Fibroblast of the aortic adventitia (primary cell): ENCODE measurements around the gene IL16. TPM values are rescaled to one million over a fixed set of nuclear protein-coding genes. Genes with fewer than 3 reads are reported as not detected.

Experiments
- DNase-seq: peaks from one replicate; pipeline ENCODE4 v3.0.0-alpha.2; 2010; ENCODE audit warnings: low read depth
- H3K4me3 ChIP-seq: 2 replicates; pipeline ENCODE4 v1.5.1; 2011; ENCODE audit warnings: low read depth, mild to moderate bottlenecking, control low read depth, low read length, moderate library complexity
- total RNA-seq: library from RNA; depleted of rRNA; stranded (reverse); fragments of >200 nt; gene quantifications from 2 replicates; pipeline ENCODE4 v1.2.3, GENCODE V29; 2012; ENCODE audit warnings: low replicate concordance
- TF ChIP-seq, protein P1 (sequence below): IDR thresholded peaks from 2 replicates; pipeline ENCODE4 v1.5.1; 2011; ENCODE audit warnings: mild to moderate bottlenecking, low read length, control low read depth, inconsistent platforms; ENCODE audit not compliant: insufficient read depth

The IL16 gene
- total RNA-seq, 1 donor, result 1.4 TPM

DNA sequence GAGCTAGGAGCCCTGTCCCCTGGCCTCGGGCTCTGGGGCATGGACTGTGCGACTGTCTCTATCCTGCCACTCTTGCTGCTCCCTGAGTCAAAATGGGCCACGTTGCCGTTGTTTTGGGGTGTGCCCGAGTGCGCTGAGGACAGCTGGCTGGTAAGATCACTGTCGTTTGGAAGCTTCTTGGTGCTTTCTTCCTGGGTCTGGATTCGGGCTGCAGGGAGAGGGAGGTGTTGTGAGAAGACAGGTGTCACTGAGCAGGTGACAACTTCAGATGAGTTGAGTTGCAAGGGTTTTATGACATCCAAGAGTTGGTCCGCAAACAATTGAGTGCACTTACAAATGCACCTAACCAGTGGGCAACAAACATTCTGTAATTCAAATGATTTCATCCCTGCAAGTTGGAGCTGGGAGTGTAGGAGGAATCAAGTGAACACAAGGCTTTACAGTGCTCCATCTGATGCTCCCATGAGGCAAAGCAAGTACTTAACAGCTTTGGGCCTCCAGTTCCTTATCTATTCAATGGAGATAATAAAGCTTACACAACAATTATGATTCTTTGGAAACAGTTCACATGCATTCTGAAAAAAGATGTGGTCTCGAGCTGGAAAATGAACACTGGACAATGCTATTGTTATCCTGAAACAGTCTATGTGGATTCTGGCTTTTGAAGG lies 138.2 kb downstream of the IL16 start:
- peak; percentile 83 for DNase-seq
- TF ChIP-seq, protein P1, sequence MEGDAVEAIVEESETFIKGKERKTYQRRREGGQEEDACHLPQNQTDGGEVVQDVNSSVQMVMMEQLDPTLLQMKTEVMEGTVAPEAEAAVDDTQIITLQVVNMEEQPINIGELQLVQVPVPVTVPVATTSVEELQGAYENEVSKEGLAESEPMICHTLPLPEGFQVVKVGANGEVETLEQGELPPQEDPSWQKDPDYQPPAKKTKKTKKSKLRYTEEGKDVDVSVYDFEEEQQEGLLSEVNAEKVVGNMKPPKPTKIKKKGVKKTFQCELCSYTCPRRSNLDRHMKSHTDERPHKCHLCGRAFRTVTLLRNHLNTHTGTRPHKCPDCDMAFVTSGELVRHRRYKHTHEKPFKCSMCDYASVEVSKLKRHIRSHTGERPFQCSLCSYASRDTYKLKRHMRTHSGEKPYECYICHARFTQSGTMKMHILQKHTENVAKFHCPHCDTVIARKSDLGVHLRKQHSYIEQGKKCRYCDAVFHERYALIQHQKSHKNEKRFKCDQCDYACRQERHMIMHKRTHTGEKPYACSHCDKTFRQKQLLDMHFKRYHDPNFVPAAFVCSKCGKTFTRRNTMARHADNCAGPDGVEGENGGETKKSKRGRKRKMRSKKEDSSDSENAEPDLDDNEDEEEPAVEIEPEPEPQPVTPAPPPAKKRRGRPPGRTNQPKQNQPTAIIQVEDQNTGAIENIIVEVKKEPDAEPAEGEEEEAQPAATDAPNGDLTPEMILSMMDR, result no peak
- H3K4me3 ChIP-seq, result no peak overlapping the region

DNA sequence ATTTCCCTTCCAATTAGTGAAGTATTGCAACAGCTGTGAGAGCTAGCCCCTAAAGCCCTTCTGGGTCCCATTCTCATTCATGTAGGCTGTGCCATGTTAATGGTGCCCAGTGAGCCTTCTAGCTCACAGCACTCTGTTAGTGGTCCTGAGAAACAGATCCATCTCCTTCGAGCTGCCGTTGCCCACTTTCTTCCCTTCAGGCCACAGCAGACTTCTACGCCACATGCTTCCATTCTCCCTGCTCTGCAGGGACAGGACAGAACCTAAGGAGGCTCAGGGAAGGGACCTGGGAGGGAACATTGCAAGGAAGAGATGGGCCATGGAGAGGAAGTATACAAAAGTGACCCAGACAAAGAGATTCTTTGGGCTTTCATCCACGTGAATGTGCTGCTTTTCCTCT lies 139.0 kb downstream of the IL16 start:
- no peak overlapping the region for H3K4me3 ChIP-seq
- no peak for DNase-seq
- TF ChIP-seq, protein P1, result no peak

DNA sequence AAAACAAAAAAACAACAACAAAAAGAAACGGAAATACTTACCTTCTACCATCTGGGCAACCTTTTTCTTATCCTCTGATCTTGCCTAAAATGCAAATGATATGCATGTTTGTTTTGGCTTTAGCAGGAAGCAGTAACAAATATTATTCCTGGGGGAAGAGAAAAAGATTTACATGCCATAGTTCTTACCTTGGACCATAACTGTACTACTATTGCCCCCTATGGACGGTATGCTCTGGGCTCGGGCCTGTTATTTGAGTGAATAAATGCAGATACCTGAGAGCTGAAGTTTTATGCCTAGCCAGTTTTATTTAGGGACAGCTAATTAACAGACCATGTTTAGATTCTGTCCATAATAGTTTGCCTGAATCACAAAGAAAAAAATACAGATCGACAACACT lies 139.9 kb downstream of the IL16 start:
- peak; percentile 49 for DNase-seq
- TF ChIP-seq, protein P1, result peak; percentile 58
- H3K4me3 ChIP-seq, result no peak overlapping the region

DNA sequence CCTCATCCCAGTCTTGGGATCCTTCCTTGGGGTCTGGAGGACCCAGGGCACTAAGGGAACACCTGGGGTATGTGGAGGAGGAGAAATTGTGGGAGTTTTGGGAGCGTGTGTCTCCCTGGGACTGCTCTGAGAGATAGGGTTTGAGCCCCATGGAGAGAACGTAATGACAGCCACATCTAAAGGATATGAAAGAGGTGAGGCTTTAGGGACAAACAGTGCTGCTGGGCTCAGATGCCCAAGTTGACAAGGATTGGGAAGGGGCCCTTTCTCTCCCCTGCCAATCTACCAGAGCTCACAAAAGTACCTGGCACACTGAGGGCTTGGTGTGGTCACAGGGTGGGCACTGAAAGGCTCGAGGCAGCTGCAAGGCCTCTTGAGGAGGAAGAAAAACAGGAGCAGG lies 140.6 kb downstream of the IL16 start:
- no peak overlapping the region for H3K4me3 ChIP-seq
- no peak for DNase-seq
- TF ChIP-seq, protein P1, result no peak

DNA sequence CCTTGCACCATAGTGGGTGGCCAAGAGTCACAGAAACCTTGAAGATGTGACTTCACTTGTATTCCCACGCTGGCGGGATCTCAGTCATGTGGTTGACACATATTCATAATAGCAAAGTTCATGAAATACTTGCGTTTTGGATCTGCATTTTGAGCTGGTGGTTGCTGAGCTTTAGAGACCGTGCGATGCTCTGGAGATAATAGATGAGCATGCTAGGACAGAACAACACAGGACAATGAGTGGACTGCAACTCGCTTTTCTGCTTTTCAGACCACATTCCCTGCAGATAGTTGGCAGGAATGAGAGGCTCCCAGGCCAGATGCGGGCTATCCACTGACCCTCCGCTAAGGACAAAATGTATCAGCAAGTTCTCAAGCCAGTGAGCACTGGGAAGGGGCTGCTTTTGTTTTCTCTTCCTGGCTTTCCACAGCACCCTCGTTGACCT lies 141.1 kb downstream of the IL16 start:
- no peak overlapping the region for H3K4me3 ChIP-seq
- TF ChIP-seq, protein P1, result no peak
- peak; percentile 29 for DNase-seq

DNA sequence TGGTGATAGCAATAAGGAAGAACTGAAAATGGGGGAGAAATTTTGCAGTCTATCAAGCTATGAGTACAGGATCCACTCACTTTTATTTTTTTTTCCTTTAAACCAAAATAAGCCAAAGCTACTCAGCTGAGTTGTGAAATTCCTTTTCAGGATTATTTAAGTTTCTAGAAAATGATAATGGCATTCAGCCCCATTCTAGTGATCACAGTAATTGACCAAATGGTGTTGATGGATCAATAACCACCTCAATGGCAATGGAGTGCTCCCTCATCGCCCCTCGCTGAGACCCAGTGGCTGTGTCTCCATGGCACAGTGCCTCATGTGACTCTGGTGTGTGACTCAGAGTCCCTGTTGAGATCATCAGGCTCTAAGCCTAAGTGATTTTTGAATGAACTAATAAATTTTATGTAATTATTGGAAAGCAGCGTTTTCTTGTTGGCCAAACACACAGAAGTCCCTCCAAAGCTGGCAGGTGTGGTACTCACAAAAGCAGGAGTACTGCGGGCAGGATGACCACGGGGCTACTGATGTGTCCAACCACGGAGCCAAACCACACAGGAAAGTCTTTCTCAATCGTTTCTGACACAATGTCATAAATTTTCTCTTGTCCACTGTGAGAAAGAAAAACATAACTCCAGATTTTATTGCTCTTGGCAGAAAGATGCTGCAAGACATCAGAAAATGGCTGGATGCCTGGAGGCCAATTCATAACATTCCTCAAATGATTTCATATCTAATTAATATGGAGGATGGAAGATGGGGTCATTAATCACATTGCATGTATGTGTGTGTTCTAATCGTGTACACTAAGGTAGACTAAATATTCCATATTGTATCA lies 141.7 kb downstream of the IL16 start:
- TF ChIP-seq, protein P1, result no peak
- no peak overlapping the region for H3K4me3 ChIP-seq
- DNase-seq, result peak; percentile 97
